ENCODE data around the gene ZBTB40.

Gene ZBTB40

DNA sequence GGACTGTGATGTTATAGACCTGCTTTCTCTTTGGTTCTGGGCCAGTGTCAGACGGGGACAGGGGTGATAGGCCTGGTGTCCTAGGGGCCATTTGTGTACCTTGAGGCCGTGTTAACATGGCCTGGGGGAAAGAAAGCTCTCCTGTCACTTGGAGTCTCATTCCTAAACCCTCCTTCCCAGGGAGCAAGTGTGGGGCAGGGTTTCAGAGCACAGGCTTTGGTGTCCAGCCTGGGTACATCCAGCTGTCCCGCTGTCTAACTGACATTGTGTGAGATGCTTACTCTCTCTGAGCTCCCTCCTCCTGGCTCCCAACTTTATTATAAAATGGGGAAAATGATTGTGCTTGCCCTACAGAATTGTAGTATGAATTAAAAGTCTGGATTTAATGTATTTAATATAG is 79.1 kb downstream of the ZBTB40 start:
- DNase-seq (ENCODE audit: low read depth): no peak

DNA sequence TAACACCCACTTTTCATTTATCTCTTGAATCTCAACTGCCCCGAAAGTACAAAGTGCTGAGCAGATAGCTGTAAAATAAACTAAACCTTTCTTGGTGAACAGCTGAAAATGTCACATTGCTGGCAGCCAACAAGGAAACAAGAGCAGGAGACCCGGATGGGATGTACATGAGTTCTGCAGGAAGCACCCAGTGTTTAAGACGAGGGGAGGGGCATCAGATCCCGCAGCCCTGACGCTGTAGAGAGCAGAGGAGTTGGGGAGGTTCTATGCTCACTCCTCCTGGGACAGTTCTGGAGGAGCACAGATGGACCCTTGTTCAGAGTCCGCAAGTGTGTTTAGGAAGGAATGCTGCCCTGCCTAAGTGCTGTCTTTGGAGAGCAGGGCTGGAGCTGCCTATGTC is 79.6 kb downstream of the ZBTB40 start:
- DNase-seq (ENCODE audit: low read depth): no peak

DNA sequence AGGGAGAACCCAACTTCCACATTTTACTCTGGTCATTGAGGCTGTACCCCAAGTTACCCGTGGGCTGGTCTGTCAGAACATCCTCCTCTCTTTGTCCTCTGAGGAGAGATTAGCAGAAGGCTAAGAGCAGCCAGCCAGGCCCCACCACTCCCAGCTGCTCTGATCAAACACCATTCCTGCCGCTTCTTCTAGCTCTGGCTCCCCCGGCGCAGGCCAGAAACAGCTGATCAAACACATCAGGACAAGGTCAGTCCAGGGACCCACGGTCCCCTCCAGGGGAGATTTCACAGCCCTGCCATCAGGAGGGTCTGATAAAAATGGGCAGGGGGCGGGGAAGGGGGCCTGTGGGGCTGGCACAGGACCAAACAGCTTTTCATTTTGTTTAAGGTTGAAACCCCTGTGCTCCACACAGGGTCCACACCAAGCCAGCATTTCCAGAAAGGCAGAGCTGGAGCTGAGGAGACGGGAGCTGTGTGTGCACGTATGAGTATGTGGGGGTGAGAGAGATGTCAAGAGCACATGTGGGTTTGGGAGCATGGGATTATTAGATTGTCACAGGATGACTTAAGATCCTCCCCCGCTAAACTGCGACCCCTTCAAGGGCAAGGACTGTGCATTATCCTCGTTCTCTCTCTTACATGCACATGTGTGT is 81.7 kb downstream of the ZBTB40 start:
- DNase-seq (ENCODE audit: low read depth): no peak

DNA sequence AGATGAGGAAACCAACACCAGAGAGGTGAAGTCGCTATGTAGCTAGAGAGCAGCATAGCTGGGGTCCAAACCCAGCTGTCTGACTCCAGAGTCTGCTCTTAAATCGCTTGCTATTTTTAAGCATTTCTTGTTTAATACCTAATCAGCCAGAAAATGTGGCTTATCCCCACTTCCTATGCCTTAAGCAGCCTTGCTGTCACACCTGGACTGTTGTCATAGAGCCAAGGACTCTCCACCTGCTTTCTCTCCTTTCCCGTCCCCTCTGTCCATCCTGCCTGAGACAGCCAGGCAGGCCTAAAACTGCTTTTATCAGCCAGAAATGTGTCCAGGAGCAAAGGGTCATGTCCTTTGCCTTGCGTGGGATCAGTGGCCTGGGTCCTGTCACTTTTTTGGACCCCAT is 83.3 kb downstream of the ZBTB40 start:
- DNase-seq (ENCODE audit: low read depth): no peak

DNA sequence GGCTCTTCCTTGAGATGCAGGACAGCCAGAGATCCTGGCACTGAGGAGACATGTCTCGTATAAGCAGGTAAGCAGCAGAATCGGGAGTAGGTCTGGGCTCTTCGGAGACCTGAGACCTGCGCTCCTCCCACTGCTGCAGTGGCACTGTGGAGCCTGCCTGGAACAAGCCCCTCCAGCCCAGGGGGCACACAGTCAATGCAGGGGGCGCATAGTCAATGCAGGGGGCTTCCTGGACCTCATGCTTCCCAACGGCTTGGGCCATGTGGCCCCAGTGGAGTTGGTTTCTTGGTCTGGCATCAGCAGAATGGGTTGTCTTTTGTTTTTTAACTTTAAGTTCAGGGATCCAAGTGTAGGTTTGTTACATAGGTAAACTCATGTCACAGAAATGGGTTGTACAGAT is 83.7 kb downstream of the ZBTB40 start:
- DNase-seq (ENCODE audit: low read depth): no peak

DNA sequence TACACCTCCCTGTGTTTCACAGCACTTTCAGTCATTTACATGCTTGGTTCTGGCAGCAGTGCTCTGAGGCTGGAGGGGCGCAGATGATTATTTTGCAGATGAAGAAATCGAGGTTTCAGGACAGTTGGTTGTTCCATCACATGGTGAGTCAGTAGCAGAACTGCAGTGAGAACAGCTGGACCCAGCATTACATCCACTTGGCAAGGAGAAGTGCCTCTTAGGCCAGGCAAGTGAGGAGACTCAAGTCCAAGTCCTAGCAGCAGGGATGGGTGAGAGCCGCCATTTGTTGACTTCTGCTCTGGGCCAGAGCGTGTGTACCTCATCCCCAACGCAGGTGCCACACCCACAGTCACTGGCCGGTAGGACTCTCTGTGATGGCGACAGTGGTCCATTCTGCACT is 84.9 kb downstream of the ZBTB40 start:
- DNase-seq (ENCODE audit: low read depth): no peak

DNA sequence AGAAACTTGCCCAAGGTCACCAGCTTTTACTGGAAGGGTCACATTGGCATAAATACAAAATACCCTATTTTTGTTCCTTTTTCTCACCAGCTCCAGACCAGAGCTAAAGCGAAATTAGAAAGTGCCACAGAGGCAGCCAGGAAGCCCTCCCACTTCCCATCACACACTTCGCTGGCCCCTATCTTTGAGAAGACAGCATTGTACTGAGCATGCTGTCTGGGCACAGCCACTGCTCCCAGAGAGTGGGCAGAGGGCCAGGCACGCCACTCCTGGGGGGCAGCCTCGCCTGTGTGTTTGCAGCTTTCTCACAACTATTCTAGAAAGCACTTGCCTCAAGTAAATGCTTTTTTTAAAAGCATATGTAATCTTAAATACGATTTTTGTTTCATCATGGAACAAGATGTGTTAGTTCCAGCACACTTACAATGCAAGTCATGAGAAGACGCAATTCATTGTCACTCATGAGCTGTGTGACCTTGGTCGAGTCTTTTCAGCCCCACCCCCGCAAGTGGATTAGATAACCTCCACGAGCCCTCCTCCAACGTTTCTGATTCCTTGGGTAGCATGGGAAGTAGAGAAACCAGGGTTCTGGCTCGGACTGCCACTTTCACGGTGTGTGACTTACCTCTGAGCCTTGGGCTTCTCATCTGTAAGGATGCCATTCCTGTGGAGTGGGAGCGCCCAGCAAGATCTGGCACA is 85.9 kb downstream of the ZBTB40 start:
- DNase-seq (ENCODE audit: low read depth): no peak

DNA sequence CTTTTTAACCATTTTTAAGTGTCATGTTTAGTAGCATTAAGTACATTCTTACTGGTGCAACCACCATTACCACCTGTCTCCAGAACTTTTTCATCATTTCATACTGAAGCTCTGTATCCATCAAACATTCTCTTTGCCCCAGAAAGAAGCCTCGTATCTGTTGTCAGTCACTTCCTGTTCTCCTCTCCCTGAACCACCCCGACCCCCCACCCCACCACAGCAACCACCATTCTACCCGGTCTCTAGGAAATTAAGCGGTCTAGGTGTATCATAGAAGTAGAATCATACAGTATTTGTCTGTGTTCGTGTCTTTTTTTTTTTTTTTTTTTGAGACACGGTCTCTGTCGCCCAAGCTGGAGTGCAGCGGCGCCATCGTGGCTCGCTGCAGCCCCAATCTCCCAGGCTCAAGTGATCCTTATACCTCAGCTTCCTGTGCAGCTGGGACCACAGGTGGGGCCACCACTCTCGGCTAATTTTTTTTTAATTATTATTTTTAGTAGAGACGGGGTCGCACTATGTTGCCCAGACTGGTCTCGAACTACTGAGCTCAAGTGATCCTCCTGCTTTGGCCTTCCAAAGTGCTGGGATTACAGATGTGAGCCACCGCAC is 88.0 kb downstream of the ZBTB40 start:
- DNase-seq (ENCODE audit: low read depth): no peak

DNA sequence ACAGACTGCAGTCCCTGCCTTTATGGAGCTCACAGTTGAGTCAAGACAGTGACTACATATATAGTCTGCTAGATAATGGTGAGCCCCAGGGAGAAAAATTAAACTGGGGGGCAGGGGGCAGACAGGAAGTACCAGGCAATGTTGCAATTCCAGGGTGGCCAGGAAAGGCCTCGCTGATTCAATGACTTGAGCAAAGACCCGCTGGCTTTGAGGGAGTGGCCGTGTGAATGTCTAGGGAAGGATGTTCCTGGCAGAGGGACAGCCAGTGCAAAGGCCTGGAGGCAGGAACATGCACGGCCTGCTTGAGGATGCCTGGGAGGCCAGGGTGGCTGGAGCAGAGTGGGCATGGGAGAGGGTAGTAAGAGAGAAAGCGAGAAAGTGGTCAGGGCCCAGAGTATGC is 88.7 kb downstream of the ZBTB40 start:
- DNase-seq (ENCODE audit: low read depth): no peak

DNA sequence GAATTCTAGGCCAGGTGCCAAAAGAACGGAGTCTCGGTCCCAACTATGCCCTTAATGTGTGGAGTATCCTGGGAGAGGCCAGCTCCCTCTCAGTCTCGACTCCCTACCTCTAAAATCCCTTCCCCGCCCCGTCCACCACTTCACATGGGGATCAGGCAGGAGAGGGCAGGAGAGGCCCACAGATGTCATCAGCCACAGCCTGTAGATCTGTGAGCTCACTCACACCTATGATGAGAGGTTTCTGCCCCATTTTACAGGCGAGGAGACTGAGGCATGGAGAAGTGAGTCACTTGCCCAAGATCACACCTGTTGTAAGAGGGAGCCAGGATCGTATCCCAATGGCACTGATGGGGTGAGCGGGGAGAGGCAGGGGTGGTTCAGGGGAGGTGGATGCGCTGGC is 91.2 kb downstream of the ZBTB40 start:
- no peak for DNase-seq (ENCODE audit: low read depth)

DNA sequence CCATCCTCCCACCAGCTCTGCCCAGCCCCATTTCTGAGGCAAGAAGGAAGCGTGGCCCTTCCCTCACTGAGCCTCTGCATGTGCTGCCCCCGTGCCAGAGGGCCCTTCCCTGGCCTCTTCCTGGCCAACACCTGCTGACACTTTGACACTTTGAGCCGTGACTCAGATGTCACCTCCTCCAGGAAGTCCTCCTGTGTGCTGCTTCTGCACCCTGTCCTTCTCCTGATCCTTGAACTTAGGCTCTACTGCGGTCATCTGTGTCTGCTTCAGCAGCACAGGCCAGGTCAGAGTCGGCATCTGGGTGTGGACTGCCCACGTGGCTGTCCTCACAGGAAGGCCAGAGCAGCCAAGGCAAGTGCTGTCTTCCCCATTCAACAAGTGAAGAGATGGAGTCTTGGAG is 92.0 kb downstream of the ZBTB40 start:
- DNase-seq (ENCODE audit: low read depth): no peak

DNA sequence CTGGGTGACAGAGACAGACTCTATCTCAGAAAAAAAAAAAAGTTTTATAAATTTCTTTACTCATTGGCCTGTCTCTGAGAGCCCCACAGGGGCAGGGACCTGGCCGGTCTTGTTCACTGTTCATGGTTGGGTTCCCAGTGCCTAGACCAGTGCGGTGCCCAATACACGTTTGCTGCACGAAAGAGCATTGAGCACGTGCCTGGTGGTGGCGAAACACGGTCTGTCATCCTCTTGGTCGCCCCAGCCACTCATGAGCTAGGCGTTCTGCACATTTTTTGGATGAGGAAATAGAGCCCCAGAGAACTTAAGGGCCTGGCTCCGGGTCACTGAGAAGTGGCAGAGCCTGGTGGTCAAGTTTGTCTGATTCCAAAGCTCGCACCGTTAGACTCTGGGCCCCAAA is 93.0 kb downstream of the ZBTB40 start:
- DNase-seq (ENCODE audit: low read depth): no peak

DNA sequence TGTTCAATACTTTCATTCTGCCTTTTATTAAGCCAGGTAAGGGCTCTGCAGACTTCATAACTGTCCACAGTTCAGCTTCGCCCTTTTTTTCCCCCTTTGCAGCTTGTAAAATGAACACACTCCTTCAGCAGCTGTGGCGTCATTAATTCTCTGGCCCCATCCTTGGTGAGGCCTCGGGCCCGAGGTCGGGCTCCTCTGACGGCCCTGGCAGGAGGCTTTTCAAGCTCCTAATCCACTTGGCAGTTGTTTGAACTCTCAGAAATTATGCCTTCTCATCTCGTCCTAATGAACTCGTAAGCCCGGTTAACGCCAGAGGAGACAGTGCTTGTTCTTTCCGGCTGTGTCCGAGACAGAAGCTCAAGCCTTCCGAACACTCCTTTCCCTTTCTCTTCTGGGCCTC is 93.5 kb downstream of the ZBTB40 start:
- no peak for DNase-seq (ENCODE audit: low read depth)

DNA sequence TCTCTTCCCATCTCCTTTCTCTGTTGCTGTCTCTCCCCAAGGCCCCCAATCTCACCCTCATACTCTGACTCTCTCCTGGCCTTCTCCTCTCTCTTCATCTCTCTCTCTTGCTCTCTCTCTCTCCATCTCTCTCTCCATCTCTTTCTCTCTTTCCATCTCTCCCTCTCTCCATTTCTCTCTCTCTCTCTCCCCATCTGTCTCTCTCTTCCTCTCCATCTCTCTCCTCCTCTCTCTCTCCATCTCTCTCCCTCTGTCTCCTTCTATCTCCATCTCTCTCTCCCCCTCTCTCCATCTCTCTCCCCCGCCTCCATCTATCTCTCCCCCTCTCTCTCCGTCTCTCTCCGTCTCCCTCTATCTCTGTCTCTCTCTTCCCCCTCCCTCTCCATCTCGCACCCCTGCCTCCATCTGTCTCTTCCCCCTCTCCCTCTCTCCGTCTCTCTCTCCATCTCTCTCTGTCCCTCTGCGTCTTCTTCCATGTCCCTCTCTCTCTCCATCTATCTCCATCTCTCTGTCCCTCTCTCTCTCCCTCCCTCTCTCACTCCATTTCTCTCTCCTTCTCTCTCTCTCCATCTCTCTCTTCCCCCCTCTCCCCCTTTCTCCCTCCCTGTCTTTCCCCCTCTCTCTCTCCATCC is 95.7 kb downstream of the ZBTB40 start:
- no peak for DNase-seq (ENCODE audit: low read depth)

DNA sequence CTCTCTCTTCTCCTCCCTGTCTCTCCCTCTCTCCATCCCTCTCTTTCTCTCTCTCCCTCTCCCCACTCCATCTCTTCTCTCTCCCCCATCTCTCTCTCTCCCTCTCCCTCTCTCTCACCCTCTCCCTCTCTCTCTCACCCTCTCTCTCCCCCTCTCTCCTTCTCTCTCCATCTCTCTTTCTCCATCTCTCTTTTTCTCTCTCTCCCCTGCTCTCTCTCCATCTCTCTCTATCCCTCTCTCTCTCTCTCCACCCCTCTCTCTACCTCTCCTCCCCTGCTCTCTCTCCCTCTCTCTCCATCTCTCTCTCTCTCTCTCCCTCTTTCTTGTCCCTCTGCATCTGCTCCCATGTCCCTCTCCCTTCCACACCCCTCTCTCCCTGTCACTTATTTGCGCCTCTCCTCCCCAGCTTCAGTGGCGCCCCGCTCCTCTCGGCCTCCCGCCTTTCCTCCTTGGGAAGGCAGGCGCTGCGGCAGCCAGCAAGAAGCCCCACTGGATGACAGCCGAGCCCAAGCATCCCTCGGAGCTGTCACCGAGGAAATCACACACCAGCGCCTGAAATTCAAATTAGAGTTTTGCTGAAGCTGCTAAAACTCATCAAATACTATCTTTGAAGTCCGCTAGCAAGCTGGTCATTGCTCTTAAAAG is 96.3 kb downstream of the ZBTB40 start:
- no peak for DNase-seq (ENCODE audit: low read depth)

DNA sequence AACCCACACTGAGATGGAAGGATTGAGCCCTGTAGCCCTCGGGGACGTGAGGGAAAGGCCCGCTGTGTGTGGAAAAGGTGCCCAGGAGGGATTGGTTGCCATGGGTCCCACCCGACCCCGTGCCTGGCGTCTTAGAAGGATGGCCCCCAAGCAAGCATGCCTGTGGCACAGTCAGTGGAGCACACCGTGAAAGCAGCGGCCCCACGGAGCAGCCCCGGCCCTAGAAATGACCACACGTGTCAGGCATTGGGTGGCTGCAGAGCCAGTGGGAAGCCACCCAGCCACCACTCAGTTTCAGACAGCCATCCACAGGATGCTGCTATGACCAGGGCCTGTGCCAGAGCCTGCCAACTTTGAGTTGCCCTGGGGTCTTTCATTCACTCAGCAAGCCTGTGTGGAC is 98.4 kb downstream of the ZBTB40 start:
- DNase-seq (ENCODE audit: low read depth): no peak

DNA sequence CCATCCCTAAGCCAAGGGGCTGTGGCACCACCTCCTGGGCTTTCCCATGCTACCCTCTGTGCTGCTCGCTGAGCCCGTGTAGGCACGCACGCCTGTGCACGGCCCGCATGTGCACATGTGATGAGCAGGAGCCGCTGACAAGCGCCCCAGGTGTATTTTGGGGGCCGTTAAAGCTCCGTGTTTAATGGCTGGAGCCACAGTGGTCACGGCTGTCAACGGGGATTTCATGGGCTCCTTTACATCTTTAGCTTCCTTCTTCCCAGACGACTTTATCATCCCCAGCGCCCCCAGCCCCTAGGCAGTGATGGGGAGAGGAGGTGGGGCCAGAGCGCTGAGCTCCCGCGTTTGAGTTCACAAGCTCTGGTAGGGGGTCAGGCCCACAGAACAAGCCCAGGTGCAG is 99.9 kb downstream of the ZBTB40 start:
- no peak for DNase-seq (ENCODE audit: low read depth)

DNA sequence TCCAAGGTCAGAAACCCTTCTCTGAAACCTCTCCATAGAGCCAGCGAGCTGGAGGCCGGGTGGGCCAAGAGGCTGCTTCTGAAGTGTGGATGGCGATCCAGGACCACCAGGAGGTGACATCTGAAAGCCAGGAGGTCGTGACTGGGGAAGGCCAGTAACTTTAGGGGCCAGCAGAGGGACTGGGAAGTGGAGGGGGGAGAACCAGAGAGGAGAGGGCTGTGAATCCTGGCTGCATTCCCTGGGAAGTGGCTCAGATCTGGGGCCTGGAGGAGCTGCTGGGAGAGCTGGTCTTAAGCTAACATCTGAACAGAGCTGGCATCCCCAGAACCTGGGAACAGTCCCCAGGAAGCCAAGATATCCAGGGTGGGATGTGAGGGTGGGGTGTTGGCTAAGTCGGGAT is 100.4 kb downstream of the ZBTB40 start:
- no peak for DNase-seq (ENCODE audit: low read depth)

DNA sequence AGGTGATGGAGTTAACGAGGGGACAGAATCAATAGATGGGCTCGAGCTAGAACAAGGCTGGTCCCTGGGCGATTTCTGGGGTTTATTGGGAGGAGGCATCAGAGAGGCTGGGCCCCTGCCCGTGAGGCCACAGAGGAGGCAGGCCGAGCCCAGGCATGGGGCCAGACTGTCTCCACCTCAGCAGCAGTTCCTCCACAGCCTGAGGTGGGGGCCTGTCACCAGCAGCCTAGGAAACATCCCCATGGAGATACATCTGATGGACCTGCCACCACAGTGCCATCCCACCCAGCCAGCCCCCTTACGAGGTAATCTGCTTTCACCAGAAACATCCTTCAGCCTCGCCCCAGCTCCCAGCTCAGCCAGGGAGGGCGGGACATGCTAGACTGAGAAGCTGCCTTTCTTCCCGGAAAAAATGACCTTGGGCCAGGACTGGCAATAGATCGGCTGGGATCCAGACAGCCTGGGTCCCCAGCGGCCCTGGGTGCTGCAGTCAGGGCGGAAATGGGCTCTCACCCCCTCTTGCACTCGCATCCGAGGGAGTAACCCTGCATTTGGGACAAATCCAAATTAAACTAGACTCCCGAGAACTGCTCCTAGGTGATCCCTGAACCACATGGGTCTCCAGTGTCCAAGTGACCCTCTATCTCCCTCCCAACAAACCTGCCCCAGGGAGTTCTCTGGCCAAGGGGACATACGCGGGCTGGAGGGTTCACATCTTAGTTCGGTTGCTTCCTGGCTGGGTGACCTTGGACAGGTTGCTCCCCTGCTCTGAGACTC is 101.6 kb downstream of the ZBTB40 start:
- DNase-seq (ENCODE audit: low read depth): no peak

DNA sequence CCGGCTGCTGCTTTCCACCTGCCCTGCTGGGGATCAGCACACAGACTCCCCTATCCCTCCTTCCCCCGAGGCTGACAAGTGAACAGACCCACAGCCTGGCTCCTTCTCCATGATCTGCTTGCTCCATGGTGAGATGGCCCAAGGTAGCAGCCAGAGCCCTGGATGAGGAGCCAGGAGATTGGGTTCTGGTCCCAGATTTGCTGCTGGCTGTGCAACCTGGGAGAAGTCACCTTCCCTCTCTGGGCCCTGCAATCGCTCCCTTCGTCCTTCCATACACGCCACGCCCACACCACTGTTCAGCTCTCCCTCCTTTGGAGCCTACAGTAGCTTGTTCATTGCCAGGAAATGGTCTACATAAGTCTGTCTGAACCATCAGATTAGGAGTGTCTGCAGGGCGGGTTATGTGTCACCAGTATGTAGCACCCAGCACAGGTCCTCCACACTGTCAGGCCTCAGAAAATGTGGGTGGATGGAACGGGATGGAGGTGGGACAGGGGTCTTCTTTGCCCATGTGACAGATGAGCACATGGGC is 102.4 kb downstream of the ZBTB40 start:
- DNase-seq (ENCODE audit: low read depth): no peak

DNA sequence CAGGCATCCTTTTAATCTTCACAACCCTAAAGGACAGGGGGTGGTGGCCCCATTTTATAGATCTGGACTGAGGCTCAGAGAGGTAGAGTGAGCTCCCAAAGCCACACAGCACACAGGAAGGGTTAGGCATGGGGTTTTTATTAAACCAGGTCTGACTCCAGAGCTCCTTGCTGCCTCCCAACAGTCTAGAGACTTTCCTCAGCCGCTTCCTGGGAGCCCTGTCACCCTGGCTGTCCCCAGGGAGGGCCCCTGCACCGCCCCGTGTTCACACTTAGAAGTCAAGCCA is 103.7 kb downstream of the ZBTB40 start:
- no peak for DNase-seq (ENCODE audit: low read depth)
